ENCODE measurements around the gene SLC17A4. TPM values are rescaled to one million over a fixed set of nuclear protein-coding genes. Genes with fewer than 3 reads are reported as not detected.

The SLC17A4 gene
- total and polyA plus RNA-seq, 8 donors, result 0.04 TPM; not detected in 7

DNA sequence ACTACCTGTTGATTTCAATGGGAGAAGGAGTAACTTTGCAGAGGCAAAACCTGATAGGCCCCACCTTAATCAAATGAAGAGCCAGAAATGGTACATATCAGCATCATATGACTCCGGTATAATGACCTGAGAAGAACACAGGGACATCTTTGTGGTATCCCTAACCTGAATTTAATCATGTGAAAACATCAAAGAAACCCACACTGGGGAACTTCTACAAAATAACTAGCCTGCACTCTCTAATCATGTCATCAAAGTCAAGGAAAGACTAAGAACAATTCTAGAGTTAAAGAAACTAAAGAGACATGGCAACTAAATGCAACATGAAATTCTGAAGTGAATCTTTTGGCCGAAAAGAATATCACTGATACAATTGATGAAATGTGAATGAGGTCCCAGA is 34.9 kb downstream of the SLC17A4 start:
- Histone ChIP-seq H3K27me3 (no peaks in the 10 kb centered on the region), H3K27ac (no peak overlapping the region), H3K4me3 (no peak overlapping the region), H3K4me1 (no peaks in the 10 kb centered on the region), H3K9me3 (no peaks in the 10 kb centered on the region), H3K36me3 (no peaks in the 10 kb centered on the region)
- intact Hi-C loops (cut with DNase I), result no loop called here
- ATAC-seq (no peak), DNase-seq (no peak)
- TF ChIP-seq, protein P1, sequence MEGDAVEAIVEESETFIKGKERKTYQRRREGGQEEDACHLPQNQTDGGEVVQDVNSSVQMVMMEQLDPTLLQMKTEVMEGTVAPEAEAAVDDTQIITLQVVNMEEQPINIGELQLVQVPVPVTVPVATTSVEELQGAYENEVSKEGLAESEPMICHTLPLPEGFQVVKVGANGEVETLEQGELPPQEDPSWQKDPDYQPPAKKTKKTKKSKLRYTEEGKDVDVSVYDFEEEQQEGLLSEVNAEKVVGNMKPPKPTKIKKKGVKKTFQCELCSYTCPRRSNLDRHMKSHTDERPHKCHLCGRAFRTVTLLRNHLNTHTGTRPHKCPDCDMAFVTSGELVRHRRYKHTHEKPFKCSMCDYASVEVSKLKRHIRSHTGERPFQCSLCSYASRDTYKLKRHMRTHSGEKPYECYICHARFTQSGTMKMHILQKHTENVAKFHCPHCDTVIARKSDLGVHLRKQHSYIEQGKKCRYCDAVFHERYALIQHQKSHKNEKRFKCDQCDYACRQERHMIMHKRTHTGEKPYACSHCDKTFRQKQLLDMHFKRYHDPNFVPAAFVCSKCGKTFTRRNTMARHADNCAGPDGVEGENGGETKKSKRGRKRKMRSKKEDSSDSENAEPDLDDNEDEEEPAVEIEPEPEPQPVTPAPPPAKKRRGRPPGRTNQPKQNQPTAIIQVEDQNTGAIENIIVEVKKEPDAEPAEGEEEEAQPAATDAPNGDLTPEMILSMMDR (IDR thresholded peaks at IDR 0.05), result no peak

DNA sequence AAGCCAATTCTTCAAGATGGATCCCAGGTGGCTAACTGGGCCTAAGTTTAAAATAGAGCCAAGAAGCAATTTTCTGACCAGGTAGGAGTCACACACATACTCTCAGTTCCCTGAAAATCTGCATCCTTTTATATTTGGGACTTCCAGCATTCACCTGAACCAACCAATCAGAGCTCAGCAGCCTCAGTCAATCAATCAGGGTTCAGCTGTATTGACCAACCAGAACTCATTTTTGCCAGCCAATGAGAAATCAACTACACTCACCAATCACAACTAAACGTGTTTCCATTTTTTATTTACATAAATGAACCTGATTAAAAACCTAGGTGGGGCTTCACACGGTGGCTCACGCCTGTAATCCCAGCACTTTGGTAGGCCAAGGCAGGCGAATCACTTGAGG is 37.5 kb downstream of the SLC17A4 start:
- H3K9me3 ChIP-seq, result no peaks in the 10 kb centered on the region
- TF ChIP-seq, protein P1 (IDR thresholded peaks at IDR 0.05), result no peak
- no peak overlapping the region for H3K4me3 ChIP-seq
- H3K27ac ChIP-seq, result no peak overlapping the region
- no peaks in the 10 kb centered on the region for H3K27me3 ChIP-seq
- ATAC-seq (no peak), DNase-seq (no peak)
- no peaks in the 10 kb centered on the region for H3K4me1 ChIP-seq
- intact Hi-C loops (cut with DNase I), result no loop called here
- H3K36me3 ChIP-seq, result no peaks in the 10 kb centered on the region

DNA sequence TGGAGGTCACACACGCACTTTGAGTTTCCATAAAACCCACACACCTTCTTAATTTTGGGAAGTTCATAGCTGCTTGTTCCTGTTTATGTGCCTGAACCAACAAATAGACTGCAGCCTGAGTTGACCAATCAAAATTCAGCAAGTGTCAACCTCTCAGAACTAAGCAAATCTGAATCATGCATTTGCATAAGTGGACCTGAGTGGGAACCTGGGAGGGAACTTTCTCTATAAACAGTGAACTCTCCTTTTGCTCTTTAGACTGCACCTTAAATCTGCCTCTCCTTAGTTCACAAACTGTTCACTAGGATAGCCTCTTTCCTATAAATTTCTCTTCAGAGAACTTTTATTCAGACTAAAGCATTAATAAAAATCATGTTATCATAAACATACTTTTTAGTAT is 39.4 kb downstream of the SLC17A4 start:
- no peaks in the 10 kb centered on the region for H3K36me3 ChIP-seq
- intact Hi-C loops (cut with DNase I), result no loop called here
- H3K27me3 ChIP-seq, result no peaks in the 10 kb centered on the region
- H3K27ac ChIP-seq, result no peak overlapping the region
- no peak for ATAC-seq
- no peaks in the 10 kb centered on the region for H3K9me3 ChIP-seq
- no peak overlapping the region for H3K4me3 ChIP-seq
- TF ChIP-seq, protein P1 (IDR thresholded peaks at IDR 0.05), result no peak
- no peaks in the 10 kb centered on the region for H3K4me1 ChIP-seq
- DNase-seq, result no peak

DNA sequence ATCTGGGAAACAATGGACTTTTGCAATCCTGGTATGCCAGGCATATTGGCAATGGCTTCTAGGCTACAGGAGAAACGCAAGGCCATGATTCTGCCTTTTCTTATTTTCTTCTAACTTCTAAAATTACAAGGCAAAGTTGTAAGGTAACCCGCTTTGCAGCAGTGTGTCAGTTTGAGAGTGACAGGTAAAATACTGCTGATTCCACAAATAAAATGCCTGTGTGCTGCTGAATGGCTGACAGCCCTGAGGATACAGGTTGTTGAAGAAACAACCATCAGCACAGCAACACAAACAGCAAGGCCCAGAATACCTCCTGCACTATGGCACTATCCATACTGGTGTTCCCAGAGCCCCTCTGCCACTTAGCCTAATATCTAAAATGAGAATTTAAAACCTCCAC is 40.2 kb downstream of the SLC17A4 start:
- Histone ChIP-seq H3K27ac (no peak overlapping the region), H3K27me3 (no peaks in the 10 kb centered on the region), H3K4me1 (no peaks in the 10 kb centered on the region), H3K4me3 (no peak overlapping the region), H3K9me3 (no peaks in the 10 kb centered on the region), H3K36me3 (no peaks in the 10 kb centered on the region)
- ATAC-seq (no peak), DNase-seq (no peak)
- intact Hi-C loops (cut with DNase I), result no loop called here
- TF ChIP-seq, protein P1 (IDR thresholded peaks at IDR 0.05), result no peak

DNA sequence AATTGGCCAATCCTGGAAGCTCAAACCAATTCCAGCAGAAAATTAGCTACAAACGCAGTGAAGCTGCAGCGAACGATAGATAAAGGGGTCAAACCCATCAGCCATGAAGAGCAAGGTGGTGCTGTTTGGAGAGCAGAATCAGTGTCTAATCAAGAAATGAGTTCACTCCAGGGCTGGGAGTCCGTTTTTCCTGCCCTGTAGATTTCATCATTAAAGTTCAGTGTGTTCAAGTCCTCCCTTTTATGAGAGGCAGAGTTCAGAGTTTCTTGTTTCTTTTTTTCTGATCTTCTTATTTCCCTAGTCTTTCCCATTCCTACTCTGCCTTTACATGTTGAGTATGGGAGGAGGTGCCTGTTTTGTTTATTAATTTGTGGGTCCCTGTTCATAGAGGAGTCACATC is 46.9 kb downstream of the SLC17A4 start:
- Histone ChIP-seq H3K36me3 (no peaks in the 10 kb centered on the region), H3K4me1 (no peaks in the 10 kb centered on the region), H3K27ac (no peak overlapping the region), H3K9me3 (peaks cover 0 to 4% of the 10 kb centered on the region in 2 donors), H3K4me3 (no peak overlapping the region), H3K27me3 (no peaks in the 10 kb centered on the region)
- intact Hi-C loops (cut with DNase I), result no loop called here
- TF ChIP-seq, protein P1 (IDR thresholded peaks at IDR 0.05), result no peak
- DNase-seq, result no peak
- no peak for ATAC-seq

Measured in left lung (tissue), 10 donors.